Left forelimb (tissue), 1 donor: ENCODE data around the gene WDFY2.
"Not testable (repeated sequence)": the region's sequence is repeated elsewhere in the genome, so short reads cannot be mapped to it uniquely, and the experiment has no call there.

Source experiments
- DNase-seq: peaks from one replicate; pipeline ENCODE4 v3.0.0-alpha.2; 2018; ENCODE audit warnings: low spot score

Gene WDFY2

DNA sequence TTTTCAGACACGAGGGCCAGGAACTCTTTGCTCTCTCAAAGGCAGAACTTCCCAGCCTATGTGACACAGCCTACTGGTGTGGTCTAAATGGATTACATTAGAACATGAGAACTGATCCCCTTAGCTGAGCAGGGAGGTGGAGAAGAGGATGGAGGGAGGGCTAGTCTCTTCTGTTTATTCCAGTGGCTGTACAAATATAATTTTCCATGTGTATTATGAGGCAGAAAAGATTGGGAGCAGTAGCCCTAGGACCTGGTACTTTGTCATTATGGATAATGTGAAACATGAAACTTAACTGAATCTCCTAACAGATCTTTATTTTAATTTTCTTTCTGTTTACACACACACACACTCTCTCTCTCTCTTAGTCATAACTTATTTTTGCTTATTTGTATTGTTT lies 82.1 kb downstream of the WDFY2 start:
- DNase-seq: no peak

DNA sequence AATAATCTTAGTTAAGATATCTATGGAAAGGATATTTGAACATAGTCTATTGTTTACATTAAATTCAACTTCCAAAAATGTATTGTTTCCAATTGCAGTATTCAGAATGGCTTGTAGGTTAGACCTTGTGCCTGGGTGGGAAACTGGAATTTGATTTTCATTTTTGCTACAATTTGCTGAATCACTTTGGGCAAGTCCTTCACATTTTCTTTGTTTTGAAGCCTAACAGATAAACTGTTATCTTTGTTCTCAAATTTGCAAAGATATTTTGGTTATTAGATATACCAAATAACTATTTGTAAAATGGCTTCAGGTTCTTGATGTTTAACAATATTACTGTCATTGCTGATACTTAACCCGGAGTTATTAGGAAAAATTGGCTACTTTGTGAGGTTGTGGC lies 82.6 kb downstream of the WDFY2 start:
- no peak for DNase-seq

DNA sequence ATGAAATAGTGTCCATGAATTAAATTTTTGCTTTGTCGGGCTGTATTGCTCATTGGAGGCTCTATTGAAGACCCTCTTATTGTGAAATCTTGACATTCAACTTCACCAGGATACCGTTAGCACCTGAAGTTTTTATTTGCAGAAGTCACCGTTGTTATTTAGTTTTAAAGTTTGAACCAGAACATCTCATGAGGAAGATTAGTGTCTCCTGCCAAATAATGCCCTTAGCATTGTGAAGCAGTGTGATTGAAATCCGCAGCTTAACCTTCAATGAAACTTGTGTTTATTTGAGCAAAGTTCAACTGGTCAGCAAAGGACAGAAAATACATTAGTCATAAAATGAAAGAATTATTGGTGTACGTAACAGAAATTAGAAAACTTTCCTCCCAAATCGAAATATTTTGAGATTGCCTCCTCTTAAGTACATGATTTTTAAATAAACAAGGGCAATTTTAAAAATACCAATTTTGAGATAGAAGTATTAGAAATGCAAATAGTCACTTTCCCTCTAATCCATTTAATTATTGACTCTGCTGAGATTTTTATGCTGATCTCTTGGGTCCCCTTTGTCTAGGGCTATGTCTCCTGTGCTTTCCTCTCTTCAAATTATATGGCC lies 84.4 kb downstream of the WDFY2 start:
- no peak for DNase-seq

- no peak for DNase-seq
Measured at GRCh38 chr13:51673165-51673564, 88.9 kb downstream of the WDFY2 start.

GRCh38 chr13:51674276-51674675 lies 90.0 kb downstream of the WDFY2 start:
- no peak for DNase-seq

GRCh38 chr13:51675385-51675784 lies 91.1 kb downstream of the WDFY2 start:
- no peak for DNase-seq

- DNase-seq: no peak
Measured at GRCh38 chr13:51675877-51676276, 91.6 kb downstream of the WDFY2 start.

GRCh38 chr13:51676739-51677138 lies 92.5 kb downstream of the WDFY2 start:
- no peak for DNase-seq

GRCh38 chr13:51678420-51678819 lies 94.2 kb downstream of the WDFY2 start:
- no peak for DNase-seq

DNA sequence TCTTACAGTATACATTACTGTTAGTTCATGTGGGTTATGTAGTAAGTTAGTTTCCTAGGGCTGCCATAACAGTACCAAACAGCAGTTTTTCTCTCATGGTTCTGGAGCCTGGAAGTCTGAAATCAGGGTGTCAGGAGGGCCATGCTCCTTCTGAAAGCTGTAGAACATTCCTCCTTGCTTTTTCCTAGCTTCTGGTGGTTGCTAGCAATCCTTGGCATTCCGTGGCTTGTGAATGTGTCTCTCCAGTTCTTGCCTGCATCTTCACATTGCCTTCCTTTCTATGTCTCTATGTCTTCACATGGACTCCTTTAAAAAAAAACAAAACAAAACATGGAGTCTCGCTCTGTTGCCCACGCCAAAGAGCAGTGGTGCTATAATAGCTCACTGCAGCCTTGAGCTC lies 95.4 kb downstream of the WDFY2 start:
- no peak for DNase-seq

GRCh38 chr13:51681037-51681678 lies 96.9 kb downstream of the WDFY2 start:
- DNase-seq: no peak

GRCh38 chr13:51682686-51683085 lies 98.4 kb downstream of the WDFY2 start:
- no peak for DNase-seq

- no peak for DNase-seq
Measured at GRCh38 chr13:51683597-51683996, 99.3 kb downstream of the WDFY2 start.

DNA sequence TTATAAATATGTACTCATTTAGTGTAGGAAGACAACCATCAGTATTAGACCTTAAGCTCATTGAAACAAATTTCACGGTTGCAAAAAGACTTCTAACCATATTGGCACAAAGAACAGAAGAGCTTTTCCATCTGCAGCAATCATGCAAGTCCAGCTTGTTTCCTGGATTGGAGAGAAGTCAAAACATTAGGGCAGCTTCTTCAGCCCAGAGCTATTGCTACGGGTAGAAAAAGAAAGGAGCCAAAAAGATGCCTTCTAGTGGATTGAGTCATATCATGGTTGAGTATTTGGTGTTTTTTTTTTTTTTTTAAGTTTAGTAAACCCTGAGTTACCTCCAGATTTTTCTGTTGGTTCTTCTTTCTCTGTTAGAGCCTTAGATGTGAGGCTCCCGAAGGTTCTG lies 99.8 kb downstream of the WDFY2 start:
- DNase-seq: no peak

- no peak for DNase-seq
Measured at GRCh38 chr13:51687947-51688714, 103.9 kb downstream of the WDFY2 start.

DNA sequence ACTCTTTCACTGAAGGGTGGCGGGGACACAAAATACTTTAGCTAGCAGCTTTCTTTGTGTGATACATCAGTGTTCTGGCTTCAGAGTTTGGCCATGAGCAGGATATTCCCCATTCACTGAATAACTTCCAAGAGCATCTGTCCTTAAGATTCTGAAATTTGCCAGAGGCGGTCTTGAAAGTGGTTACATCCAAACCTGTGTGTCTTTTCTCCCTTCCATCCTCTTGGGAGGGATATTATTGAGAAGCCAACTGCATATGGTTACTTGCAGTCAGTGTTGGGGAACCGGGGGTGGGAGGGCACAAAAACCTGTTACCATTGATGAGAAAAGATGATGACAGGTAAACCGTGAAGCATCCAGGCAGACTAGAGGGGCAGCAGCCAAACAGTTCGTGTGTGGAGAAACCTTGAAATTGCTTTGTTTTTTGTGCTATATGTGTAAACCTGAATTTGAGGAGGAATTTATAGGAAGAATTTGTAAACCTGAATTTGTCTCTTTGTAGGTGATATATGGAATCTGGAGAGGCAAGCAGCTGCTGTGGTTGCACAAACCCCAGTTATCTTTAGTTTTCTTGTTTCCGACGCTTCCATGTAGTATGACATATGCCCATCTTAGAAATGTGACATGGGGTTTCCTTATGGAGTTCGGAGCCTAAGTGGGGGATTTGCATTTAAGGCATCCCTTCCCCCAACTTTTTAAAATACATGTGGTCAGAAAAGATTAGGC lies 104.8 kb downstream of the WDFY2 start:
- DNase-seq: no peak

DNA sequence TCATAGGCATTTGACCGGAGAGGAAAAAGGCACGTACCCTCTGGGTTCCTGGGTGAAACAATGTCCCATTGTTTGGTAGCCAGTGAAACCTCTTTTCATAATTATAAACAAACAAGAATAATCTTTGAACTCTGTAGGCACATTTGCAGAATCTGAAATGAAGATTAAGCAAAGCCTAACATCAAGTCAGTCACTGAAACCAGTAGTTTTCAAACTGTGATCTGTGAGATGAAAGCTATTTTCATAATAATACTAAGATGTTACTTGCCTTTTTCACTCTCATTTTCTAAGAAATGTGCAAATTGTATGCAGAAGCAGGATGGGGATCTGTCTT lies 105.4 kb downstream of the WDFY2 start:
- no peak for DNase-seq

- DNase-seq: not testable (repeated sequence)
Measured at GRCh38 chr13:51695677-51696076, 111.4 kb downstream of the WDFY2 start.

DNA sequence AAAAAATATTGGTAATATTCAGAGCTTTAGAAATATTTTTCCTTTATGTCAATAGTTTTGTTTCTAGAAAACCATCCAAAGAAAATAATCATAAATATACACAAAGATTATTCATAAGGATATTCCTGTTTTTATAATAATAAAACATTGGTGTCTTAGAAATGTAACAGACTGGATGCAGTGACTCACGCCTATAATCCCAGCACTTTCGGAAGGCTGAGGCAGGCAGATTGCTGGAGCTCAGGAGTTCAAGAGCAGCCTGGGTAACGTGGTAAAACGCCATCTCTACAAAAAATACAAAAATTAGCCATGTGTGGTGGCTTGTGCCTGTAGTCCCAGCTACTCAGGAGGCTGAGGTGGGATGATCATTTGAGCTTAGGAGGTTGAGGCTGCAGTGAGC lies 112.9 kb downstream of the WDFY2 start:
- no peak for DNase-seq

DNA sequence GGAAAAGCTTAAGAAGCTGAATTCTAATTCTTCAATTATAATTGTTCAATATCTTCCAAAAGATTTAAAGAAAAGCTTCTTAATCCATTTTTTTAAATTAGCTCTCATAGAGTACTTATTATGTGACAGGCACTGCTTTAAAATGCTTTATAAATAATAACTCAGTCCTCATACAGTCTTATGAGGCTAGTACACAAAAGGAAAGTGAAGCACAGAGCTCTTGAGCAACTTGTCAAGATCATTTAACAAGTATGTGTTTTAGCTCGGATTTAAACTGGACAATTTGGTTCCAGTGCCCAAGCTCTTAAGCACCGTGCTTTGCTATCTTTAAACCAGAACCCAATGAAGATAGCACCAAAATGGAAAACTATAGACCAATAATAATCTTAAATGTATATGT lies 113.6 kb downstream of the WDFY2 start:
- no peak for DNase-seq

GRCh38 chr13:51698352-51698751 lies 114.1 kb downstream of the WDFY2 start:
- DNase-seq: no peak

DNA sequence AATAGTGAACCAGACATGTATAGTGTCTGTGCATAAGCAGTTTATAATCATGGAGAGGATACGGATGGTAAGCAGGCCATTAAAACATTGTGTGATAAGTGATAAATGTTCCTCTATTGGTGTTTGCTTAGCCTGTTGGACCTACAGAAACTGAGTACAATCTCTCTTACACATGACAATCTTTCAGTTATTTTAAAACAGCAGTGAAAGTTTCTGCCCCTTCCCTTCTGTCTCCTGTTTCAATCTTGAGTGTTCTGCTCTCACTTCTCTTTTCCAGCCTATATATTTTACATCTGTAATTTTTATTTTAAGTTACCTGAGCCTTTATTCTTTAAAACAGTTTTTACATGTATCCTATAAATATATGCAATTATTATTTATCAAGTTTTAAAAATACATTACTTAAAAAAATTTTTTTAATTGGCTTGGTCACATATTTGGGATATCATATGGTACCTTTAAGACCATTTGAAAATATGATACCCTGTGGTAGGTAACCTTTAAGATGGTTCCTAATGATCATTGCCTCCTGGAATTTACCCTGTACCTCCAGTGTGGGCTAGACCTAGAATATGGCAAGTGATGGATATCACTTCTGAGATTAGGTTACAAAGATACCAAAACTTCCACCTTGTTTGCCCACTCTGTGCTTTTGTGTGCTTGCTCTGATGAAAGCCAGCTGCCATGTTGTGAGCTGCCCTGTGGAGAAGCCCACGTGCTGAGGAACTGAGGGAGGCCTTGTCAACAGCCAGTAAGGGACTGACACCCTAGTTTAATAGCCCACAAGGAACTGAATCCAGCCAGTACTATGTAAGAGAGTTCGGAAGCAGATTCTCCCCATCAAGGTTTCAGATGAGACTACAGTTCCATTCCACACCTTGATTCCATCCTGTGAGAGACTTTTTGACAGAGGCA lies 120.4 kb downstream of the WDFY2 start:
- DNase-seq: no peak
